Neural crest cell (in vitro differentiated cells): ENCODE data around the gene PHF2. TPM values are rescaled to one million over a fixed set of nuclear protein-coding genes. Genes with fewer than 3 reads are reported as not detected.

Source experiments
- DNase-seq: peaks from one replicate; pipeline ENCODE4 v3.0.0; 2021; ENCODE audit warnings: low read depth, mixed read lengths, low spot score
- H3K27ac Mint-ChIP-seq: one replicate; pipeline ENCODE4 v1.8.0; 2021; ENCODE audit warnings: mild to moderate bottlenecking, mixed read lengths; ENCODE audit not compliant: unreplicated experiment
- H3K27me3 Mint-ChIP-seq: 2 replicates; pipeline ENCODE4 v1.8.0; 2021; ENCODE audit warnings: low read depth, mild to moderate bottlenecking, mixed read lengths
- H3K36me3 Mint-ChIP-seq: 2 replicates; pipeline ENCODE4 v1.8.0; 2021; ENCODE audit warnings: low read depth, mild to moderate bottlenecking, mixed read lengths
- H3K4me1 Mint-ChIP-seq: 2 replicates; pipeline ENCODE4 v1.8.0; 2021; ENCODE audit warnings: mixed read lengths
- H3K4me3 Mint-ChIP-seq: one replicate; pipeline ENCODE4 v1.8.0; 2021; ENCODE audit warnings: mild to moderate bottlenecking, mixed read lengths
- H3K9me3 Mint-ChIP-seq: 2 replicates; pipeline ENCODE4 v1.8.0; 2021; ENCODE audit warnings: mixed read lengths
- total RNA-seq: library from RNA; stranded (reverse); gene quantifications from 2 replicates; pipeline ENCODE4 v1.2.1, GENCODE V29; 2021
- TF ChIP-seq, protein P1 (sequence below): fragments of 200-600 bp; sonication (generic); conservative IDR thresholded peaks from 2 replicates; pipeline ENCODE4 v1.5.0; 2021; ENCODE audit warnings: antibody characterized with exemption, mild to moderate bottlenecking

PHF2 gene
- total RNA-seq, 1 donor from 2014 or later, result 34.4 TPM

DNA sequence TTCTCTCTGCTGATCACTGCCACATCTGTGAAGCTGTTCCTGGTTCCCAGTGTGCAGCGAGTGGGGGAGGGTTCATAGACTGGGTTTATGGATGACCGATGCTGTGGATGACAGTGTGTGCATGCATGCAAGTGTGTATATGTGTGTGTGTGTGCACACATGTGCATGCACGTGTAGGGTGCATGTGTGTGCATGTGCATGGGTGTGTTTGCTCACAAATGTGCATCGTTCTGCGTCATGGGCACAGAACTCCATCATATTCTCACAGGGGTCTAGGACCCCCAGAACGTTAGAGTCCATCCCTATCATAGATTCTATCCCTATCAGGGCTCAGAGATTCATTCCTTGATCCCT is 134.0 kb downstream of the PHF2 start:
- Mint-ChIP-seq H3K4me3 (no peak overlapping the region), H3K4me1 (no peaks in the 10 kb centered on the region), H3K36me3 (no peaks in the 10 kb centered on the region), H3K9me3 (peaks cover 2% of the 10 kb centered on the region), H3K27me3 (peaks cover 4% of the 10 kb centered on the region), H3K27ac (no peak overlapping the region)
- no peak for DNase-seq
- TF ChIP-seq, protein P1, sequence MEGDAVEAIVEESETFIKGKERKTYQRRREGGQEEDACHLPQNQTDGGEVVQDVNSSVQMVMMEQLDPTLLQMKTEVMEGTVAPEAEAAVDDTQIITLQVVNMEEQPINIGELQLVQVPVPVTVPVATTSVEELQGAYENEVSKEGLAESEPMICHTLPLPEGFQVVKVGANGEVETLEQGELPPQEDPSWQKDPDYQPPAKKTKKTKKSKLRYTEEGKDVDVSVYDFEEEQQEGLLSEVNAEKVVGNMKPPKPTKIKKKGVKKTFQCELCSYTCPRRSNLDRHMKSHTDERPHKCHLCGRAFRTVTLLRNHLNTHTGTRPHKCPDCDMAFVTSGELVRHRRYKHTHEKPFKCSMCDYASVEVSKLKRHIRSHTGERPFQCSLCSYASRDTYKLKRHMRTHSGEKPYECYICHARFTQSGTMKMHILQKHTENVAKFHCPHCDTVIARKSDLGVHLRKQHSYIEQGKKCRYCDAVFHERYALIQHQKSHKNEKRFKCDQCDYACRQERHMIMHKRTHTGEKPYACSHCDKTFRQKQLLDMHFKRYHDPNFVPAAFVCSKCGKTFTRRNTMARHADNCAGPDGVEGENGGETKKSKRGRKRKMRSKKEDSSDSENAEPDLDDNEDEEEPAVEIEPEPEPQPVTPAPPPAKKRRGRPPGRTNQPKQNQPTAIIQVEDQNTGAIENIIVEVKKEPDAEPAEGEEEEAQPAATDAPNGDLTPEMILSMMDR, result no peak

DNA sequence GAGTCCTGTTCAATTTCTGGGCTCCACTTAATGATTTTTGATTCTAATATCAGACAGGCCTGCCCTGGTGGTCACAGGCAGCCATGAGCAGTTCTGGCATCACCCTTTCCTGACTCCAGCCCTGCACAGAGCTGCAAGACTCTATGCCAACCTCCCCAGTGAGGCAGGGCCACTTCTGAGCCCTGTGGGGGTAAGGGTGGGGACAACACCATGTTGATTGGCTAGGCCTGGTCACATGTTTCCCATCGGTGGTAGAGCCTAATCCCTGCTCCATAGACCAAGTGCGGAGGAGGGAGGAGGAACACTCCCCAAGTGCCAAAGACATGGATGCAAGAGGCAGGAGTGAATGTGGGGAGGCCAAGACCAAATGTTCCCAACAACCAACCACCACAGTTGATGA is 134.6 kb downstream of the PHF2 start:
- H3K4me1 Mint-ChIP-seq, result no peaks in the 10 kb centered on the region
- no peak for DNase-seq
- no peak overlapping the region for H3K4me3 Mint-ChIP-seq
- no peaks in the 10 kb centered on the region for H3K36me3 Mint-ChIP-seq
- TF ChIP-seq, protein P1, result no peak
- no peak overlapping the region for H3K27ac Mint-ChIP-seq
- peaks cover 5% of the 10 kb centered on the region for H3K27me3 Mint-ChIP-seq
- H3K9me3 Mint-ChIP-seq, result peaks cover 2% of the 10 kb centered on the region

DNA sequence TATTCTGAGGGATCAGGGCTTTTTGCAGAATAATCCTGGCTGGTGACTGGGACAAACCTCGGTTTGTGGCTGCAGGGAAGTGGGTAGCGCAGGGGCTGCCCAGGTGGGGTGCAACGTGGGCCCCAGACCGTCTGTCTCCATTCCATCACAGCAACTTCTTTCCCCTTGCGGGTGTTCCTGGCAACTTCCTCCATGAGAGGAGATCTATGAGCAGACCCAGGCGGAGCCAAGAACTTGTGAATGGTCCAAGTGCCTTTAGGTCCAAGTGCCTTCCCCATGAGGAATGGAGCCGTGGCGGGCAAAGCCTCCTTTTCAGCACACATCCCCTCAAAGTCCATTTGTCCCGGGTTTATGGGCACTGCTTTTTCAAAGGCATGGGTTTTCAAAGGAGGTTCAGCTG is 136.5 kb downstream of the PHF2 start:
- Mint-ChIP-seq H3K4me1 (no peaks in the 10 kb centered on the region), H3K36me3 (no peaks in the 10 kb centered on the region), H3K27ac (no peak overlapping the region), H3K4me3 (no peak overlapping the region), H3K27me3 (peaks cover 6% of the 10 kb centered on the region), H3K9me3 (peaks cover 6% of the 10 kb centered on the region)
- TF ChIP-seq, protein P1, result no peak
- DNase-seq, result no peak

DNA sequence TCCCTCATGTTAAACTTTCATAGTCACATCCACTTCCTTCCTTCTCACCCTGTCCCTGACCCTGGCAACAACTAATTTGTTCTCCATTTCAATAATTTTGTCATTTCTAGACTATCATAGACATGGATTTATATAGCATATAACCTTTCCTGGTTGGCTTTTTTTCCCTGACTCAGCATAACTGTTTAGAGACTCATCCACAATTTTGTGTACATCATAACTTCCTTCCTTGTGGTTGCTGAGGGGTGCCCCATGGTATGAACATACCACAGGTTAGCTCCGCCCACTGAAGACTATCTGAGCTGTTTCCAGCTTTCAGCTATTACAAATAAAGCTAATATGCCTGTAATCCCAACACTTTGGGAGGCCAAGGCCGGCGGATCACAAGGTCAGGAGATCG is 137.3 kb downstream of the PHF2 start:
- H3K9me3 Mint-ChIP-seq, result peaks cover 6% of the 10 kb centered on the region
- no peaks in the 10 kb centered on the region for H3K36me3 Mint-ChIP-seq

DNA sequence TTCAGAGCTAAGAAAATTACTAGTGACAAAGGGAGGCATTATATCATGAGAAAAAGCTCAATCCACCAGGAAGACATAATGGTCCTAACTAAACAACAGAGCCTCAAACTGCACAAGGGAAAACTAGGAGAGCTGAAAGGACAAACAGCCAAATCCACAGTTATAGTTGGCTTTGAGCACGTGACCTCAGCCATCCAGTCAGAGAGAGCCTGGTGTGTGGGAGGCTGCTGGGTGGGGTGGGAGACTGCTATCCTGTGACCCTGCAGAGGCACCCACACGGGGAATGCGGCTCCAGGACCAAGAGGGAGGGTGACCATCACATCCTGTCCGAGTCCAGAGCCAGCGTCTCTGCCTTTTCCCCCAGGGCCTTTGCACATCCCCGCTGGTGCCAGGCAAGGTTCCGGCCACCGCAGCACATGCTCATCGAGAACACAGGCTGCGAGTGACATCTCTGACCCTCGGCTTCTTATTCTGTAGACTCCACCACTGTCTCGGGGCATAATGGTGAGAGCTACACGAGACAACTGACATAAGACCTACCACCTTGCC is 145.1 kb downstream of the PHF2 start:
- Mint-ChIP-seq H3K27ac (no peak overlapping the region), H3K4me3 (no peak overlapping the region), H3K4me1 (no peaks in the 10 kb centered on the region), H3K27me3 (peaks cover 3% of the 10 kb centered on the region), H3K36me3 (no peaks in the 10 kb centered on the region), H3K9me3 (peaks cover 4% of the 10 kb centered on the region)
- TF ChIP-seq, protein P1, result no peak
- DNase-seq, result no peak

More for the DNA sequence above, 137.3 kb downstream of the PHF2 start:
- H3K4me1 Mint-ChIP-seq, result no peaks in the 10 kb centered on the region
- no peak overlapping the region for H3K4me3 Mint-ChIP-seq
- DNase-seq, result no peak
- TF ChIP-seq, protein P1, result no peak
- H3K27me3 Mint-ChIP-seq, result peaks cover 6% of the 10 kb centered on the region
- H3K27ac Mint-ChIP-seq, result no peak overlapping the region
